Esophagus squamous epithelium (tissue), 4 donors: ENCODE results near the gene BEND6.

Source experiments
- POLR2A ChIP-seq, 4 donors: fragments of 450-650 bp; IDR thresholded peaks; one replicate each; pipeline ENCODE4 v1.6.1; 2017; ENCODE audit warnings: antibody characterized with exemption in 4 of 4, mild to moderate bottlenecking in 4 of 4, moderate library complexity in 3 of 4
- TF ChIP-seq, protein P1 (sequence below), 6 experiments: fragments of 450-650 bp in 4 of 6; fragments of 200-600 bp in 2 of 6; sonication (generic) in 2 of 6; IDR thresholded peaks; one replicate each; pipeline ENCODE4 v1.5.1; 2016 to 2019; ENCODE audit warnings: antibody characterized with exemption in 6 of 6, mild to moderate bottlenecking in 4 of 6, moderate library complexity in 4 of 6

DNA sequence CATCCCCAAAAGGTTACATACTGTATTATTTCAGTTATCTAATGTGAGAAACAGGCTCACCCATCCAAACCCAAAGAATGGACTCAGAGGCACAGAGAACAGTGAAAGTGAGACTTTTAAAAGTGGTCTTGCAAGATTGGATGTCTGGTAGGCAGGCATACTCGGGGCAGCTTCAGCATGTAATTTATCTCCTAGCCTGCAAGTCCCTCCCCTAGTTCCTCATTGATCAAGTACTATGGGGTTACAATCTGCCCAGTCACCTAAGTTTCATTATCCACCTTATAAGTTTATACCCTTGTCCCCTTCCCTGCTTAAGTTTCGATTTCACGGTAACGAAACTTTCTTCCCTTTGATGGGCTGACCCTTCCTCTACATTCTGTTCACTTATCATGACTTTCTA is 114.3 kb downstream of the BEND6 start:
- TF ChIP-seq, protein P1, sequence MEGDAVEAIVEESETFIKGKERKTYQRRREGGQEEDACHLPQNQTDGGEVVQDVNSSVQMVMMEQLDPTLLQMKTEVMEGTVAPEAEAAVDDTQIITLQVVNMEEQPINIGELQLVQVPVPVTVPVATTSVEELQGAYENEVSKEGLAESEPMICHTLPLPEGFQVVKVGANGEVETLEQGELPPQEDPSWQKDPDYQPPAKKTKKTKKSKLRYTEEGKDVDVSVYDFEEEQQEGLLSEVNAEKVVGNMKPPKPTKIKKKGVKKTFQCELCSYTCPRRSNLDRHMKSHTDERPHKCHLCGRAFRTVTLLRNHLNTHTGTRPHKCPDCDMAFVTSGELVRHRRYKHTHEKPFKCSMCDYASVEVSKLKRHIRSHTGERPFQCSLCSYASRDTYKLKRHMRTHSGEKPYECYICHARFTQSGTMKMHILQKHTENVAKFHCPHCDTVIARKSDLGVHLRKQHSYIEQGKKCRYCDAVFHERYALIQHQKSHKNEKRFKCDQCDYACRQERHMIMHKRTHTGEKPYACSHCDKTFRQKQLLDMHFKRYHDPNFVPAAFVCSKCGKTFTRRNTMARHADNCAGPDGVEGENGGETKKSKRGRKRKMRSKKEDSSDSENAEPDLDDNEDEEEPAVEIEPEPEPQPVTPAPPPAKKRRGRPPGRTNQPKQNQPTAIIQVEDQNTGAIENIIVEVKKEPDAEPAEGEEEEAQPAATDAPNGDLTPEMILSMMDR (IDR thresholded peaks at IDR 0.05): no peak
- TF ChIP-seq POLR2A (IDR thresholded peaks at IDR 0.05): no peak
